Stimulated activated CD4-positive, alpha-beta T cell treated with anti-CD3 and anti-CD28 coated beads, Interleukin-4, amount 100 ng/mL, for 4 hours (primary cell): Measurements from ENCODE around the gene CRBN.

ENCODE experiments used
- DNase-seq, 2 experiments: peaks; one replicate each; pipeline ENCODE4 v3.0.0-alpha.2; 2020

Gene CRBN

GRCh38 chr3:3109407-3110298, 69.8 kb downstream of the CRBN start:
- DNase-seq, result no peak

- DNase-seq, result no peak
These were observed 71.6 kb downstream of the CRBN start for GRCh38 chr3:3107858-3108257.

GRCh38 chr3:3107181-3107580, 72.3 kb downstream of the CRBN start:
- DNase-seq, result no peak

- DNase-seq, result no peak
These were observed 73.7 kb downstream of the CRBN start for GRCh38 chr3:3105815-3106214.

GRCh38 chr3:3105246-3105645, 74.2 kb downstream of the CRBN start:
- DNase-seq, result no peak

GRCh38 chr3:3102751-3103150, 76.7 kb downstream of the CRBN start:
- no peak for DNase-seq

- DNase-seq, result no peak
These were observed 77.6 kb downstream of the CRBN start for GRCh38 chr3:3101660-3102458.
